Glomerular endothelial cell (primary cell): Measurements from ENCODE around the gene TEKTIP1. TPM values are rescaled to one million over a fixed set of nuclear protein-coding genes. Genes with fewer than 3 reads are reported as not detected.
"Not testable (repeated sequence)": the region's sequence is repeated elsewhere in the genome, so short reads cannot be mapped to it uniquely, and the experiment has no call there.

Source experiments
- DNase-seq: peaks from one replicate; pipeline ENCODE4 v3.0.0-alpha.2; 2011; ENCODE audit warnings: low read depth, low spot score; ENCODE audit errors: extremely low read depth
- total RNA-seq: library from RNA; depleted of rRNA; stranded (reverse); fragments of >200 nt; gene quantifications from 2 replicates; pipeline ENCODE4 v1.2.3, GENCODE V29; 2015

Gene TEKTIP1
- total RNA-seq, 1 donor from 2014 or later: not detected

GRCh38 chr19:3580156-3580934 lies 41.4 kb downstream of the TEKTIP1 start:
- DNase-seq: no peak

DNA sequence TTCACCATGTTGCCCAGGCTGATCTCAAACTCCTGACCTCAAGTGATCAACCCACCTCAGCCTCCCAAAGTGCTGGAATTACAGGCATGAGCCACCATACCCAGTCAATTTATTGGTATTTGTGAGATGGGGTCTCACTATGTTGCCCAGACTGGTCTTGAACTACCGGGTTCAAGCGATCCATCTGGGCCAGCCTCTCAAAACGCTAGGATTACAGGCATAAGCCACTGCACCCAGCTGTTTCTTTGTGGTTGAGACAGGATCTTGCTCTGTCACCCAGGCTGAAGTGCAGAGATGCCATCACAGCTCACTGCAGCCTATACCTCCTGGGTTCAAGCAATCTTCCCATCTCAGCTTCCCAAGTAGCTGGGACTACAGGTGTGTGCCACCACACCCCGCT lies 42.8 kb downstream of the TEKTIP1 start:
- not testable (repeated sequence) for DNase-seq

GRCh38 chr19:3584036-3584802 lies 45.2 kb downstream of the TEKTIP1 start:
- not testable (repeated sequence) for DNase-seq

DNA sequence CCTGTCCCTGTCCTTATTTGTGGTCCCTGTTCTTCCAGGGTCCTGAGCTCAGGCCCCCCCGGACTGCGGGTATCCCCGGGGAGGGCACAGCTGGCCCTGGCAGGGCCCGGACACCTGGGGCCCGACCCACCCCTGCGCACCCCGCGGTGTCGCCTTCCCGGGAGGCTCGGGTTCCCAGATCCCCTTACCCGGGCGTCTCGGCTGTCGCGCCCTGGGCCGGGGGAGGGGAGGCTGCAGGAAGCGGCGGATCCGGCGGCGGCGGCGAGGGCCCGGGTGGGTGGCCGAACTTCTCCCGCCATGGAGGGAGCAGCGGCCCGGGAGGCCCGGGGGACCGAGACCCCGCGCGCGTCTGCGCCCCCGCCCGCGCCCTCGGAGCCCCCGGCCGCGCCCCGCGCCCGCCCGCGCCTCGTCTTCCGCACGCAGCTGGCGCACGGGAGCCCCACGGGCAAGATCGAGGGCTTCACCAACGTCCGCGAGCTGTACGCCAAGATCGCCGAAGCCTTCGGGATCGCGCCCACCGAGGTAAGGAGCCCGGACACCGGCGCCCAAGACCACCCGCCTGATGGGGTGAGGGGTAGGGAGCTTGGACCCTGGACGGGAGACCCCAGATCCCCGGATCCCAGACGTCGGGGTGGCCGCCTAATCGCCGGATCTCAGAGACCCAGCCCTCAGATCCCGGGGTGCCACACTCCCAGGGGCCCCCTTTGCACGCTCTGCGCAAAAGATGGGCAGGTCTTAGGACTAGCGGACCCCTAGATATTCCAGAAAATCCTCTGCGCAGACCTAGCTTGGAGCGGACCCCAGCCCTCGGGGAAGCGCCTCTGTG lies 46.5 kb downstream of the TEKTIP1 start, which contains the start of gene GIPC3:
TSS of gene GIPC3 (plus strand) at position 178 of the 826 bp plus-strand sequence. CDS start at position 298, 120 bp downstream.
- no peak for DNase-seq

DNA sequence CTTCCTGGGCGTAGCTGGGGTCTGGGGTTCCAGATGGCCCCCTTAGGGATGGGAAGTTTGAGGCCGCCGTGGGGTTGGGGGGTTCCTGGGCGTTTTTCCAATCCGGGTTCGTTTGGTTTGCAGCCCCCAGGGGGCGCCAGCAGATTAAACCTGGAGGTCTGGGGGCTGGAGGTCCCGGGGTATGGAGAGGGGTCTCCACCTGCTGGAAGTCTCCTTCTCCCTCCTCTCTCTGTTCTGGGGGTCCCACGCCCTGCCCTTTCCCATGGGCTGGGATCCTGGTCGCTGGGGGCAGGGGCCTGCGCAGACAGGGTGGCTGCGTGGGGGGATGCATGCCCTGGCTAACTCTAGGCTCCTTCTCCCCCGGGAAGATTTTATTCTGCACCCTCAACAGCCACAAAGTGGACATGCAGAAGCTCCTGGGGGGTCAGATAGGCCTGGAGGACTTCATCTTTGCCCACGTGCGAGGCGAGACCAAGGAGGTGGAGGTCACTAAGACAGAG lies 47.2 kb downstream of the TEKTIP1 start:
- no peak for DNase-seq

- no peak for DNase-seq
Measured at GRCh38 chr19:3586707-3587346, 47.9 kb downstream of the TEKTIP1 start.

GRCh38 chr19:3589439-3589838 lies 50.5 kb downstream of the TEKTIP1 start:
- DNase-seq: no peak

GRCh38 chr19:3589949-3590348 lies 51.0 kb downstream of the TEKTIP1 start:
- DNase-seq: no peak

DNA sequence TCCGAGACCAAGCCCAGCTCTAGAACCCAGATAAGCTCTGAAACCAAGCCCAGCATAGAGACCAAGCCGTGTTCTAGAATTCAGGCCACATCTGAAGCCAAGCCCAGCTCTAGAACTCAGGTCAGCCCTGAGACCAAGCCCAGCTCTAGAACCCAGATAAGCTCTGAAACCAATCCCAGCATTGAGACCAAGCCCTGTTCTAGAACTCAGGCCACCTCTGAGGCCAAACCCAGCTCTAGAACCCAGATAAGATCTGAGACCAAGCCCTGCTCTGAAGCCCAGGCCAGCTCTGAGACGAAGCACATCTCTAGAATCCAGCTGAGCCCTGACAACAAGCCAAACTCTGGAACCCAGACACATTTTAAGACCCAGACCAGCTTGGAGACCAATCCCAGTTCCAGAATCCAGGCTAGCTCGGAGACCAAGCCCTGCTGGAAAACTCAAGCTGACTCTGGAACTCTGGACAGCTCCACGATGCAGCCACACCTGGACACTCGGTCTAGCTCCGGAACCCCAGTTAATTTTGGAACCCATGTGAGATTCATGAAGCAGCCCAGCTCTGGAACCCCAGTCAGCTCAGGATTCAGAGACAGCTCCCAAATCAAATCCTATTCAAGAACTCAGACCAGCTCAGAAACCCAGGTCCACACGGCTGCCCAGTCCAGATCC lies 52.2 kb downstream of the TEKTIP1 start:
- DNase-seq: no peak

- DNase-seq: no peak
Measured at GRCh38 chr19:3591876-3592613, 53.1 kb downstream of the TEKTIP1 start.

GRCh38 chr19:3593156-3593555 lies 54.2 kb downstream of the TEKTIP1 start:
- DNase-seq: no peak

Other genes starting within 250 kb of the TEKTIP1 start
- gene NFIC, start 172.6 kb upstream of the TEKTIP1 start, total RNA-seq: 36.3 and 48.8 TPM in 2 replicates
- not detected in 2 replicates for gene SMIM24, start 58.6 kb upstream of the TEKTIP1 start, total RNA-seq
- gene SMIM44, start 55.7 kb upstream of the TEKTIP1 start, total RNA-seq: not detected in 2 replicates
- 22.9 and 28.7 TPM in 2 replicates for gene DOHH, start 38.5 kb upstream of the TEKTIP1 start, total RNA-seq
- 32.8 and 43.9 TPM in 2 replicates for gene FZR1, start 32.9 kb upstream of the TEKTIP1 start, total RNA-seq
- 107 and 138 TPM in 2 replicates for gene MFSD12, start 18.4 kb downstream of the TEKTIP1 start, total RNA-seq
- gene HMG20B, start 33.8 kb downstream of the TEKTIP1 start, total RNA-seq: 121 and 129 TPM in 2 replicates
- 3.2 and 6.1 TPM in 2 replicates for gene GIPC3, start 46.3 kb downstream of the TEKTIP1 start, total RNA-seq
- gene TBXA2R, start 67.7 kb downstream of the TEKTIP1 start, total RNA-seq: 1.9 and 2.7 TPM in 2 replicates
- 36.6 and 38.4 TPM in 2 replicates for gene CACTIN, start 87.6 kb downstream of the TEKTIP1 start, total RNA-seq
- 69.8 and 110 TPM in 2 replicates for gene PIP5K1C, start 161.3 kb downstream of the TEKTIP1 start, total RNA-seq
- not detected in 2 replicates for gene TJP3, start 169.2 kb downstream of the TEKTIP1 start, total RNA-seq
- gene APBA3, start 222.5 kb downstream of the TEKTIP1 start, total RNA-seq: 25.8 and 50.1 TPM in 2 replicates
- 65.2 and 71.4 TPM in 2 replicates for gene MRPL54, start 223.5 kb downstream of the TEKTIP1 start, total RNA-seq
- gene RAX2, start 233.1 kb downstream of the TEKTIP1 start, total RNA-seq: not detected in 2 replicates
- gene MATK, start 247.2 kb downstream of the TEKTIP1 start, total RNA-seq: 3.3 TPM in 1 of 2 replicates, not detected in the other